ENCODE results near the gene ZNF771.
A peak's percentile ranks its signal among the peaks of the same experiment; 100 is the strongest.

The ZNF771 gene

DNA sequence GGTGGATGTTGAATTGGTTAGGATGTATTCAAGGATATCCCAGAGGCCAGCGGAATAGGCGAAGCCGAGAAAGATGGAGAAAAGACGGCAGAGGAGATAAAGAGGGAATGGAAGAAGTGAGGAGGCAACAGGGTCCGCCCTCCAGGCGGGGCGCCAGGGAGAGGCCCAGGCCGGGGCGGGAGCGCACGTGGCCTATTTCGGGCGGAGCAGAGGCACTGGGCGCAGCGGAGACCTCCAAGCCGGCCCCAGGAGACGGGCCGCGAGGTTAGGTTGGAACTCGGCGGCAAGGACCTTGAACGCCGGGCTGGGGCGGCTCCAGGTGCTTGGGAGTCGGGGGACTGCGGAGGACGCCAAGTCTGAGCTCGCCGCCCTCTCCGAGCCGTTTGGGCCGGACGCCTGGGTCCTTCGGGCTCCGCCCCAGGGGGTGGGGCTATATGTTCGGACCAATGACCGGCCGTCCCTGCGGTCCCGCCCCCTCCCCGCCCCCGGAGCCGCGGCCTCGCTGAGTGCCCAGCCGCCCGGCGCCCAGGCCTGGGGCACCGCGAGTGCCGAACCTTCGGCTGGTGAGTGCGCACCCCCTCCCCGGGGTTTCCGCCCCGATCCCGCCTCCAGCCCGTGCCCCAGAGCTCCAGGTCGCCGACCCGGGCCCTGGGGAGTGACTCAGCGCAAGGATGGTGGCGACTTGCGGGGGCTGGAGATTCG lies at the start of gene ZNF771:
Gene ZNF771, plus strand, starts transcription at position 505 of the 702 bp plus-strand sequence. CDS start 448 bp downstream, outside the sequence.
- DNase-seq = peak; percentile 81

DNA sequence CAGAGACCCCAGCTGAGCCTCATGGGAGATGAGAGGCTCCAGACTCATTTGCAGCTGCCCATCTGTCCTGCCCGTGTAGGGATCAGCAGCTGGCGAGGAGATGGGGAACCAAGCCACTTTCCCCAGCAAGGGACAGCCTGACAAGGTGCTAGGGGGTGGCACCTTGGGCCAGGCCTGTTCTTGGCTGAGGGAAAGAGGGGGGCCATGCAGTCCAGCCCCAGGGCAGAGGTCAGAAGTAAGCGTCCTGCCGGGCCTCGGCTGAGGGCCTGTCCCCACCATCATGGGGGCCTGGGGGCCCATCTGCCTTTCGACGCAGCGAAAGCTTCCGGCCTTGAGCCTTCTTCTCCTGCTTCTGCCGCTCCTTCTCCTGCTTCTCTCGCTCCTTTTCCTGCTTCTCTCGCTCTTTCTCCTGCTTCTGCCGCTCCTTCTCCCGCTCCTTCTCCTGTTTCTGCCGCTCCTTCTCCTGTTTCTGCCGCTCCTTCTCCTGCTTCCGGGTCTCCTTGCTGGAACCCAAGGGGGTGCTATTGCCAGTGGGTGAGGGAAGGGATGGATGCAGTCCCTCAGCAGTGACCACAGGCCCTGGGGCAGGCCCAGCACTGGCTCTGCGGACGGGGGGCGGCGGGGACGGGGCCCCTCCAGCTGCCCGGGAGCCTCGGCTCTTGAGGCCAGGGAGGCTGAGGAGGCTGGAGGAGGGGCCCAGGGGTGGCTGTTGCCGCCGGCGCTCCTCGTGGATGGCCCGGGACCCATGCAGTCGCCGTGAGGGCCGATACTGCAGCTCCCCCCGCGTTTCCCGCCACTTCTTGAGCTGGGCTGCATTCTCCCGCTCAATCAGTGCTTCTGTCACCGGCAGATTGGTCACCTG lies 49.5 kb upstream of the ZNF771 start:
- no peak for DNase-seq

DNA sequence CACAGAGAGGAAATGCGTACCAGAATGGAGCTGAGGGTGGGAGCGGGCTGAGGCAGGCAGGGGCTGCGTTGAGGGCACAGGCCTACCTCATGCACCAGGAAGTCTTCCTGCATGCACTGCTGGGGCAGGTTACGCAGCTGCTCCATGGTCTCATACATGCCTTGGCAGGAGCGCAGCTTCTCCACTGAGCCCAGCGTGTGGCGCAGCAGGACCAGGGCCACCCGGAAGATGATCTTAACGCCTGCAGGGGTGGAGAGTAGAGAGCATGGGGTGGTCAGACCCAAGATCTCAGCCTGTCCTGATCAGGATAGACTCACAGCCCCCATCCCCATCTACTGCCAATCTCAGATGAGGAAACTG lies 48.8 kb upstream of the ZNF771 start:
- DNase-seq = no peak

DNA sequence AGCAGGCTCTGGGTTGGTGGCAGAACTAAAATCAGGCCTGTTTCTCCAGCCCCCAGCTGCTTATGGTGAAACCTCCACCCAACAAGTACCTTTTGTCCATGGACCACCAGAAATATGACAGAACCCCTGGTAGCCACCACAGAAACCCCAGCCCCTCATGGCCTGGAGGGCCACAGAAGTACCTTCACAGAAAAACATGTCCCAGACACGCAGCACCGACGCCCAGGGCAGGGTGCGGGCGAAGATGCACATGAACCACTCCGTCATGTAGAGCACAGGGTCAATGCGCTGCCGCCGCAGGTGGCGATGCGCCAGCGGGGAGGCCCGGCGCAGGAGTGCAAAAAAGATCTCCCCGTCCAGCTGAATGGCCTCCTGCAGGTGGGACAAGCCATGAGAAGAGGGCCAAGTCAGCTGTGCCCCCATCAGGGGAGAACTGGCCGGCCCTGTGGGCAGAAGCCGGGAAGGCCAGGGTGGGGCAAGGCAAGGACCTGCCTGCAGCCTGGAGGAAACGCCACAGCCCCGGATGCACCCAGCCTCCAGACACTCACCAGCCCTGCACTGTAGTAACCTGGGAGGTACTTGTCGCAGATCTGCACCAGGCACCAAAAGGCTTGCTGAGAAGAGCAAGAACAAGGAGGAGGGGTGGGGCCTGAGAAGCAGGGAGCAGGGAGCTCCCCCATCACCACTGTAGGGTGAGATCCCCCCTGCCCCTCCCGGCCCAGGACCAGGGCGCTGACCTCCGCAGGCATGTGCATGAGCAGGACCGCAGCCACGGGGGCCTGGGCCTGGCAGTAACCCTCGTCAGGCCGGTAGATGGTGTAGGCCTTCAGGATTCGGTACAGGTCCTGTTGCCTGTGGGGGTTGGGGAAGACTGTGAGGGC lies 48.2 kb upstream of the ZNF771 start:
- no peak for DNase-seq

DNA sequence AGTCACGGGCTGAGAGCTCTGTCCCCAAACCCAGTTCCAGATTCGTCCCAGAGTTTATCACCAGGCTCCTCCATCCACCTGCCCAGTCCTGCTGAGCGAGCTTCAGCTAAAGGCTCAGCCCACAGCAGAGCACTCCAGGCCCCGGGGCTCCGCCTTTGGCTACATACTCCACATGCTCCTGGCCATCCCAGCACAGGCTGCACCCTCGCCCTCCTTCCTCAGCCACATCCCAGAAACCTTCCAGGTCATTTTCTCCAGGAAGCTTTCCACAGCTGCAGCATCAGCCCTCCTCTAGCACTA lies 47.6 kb upstream of the ZNF771 start:
- no peak for DNase-seq

DNA sequence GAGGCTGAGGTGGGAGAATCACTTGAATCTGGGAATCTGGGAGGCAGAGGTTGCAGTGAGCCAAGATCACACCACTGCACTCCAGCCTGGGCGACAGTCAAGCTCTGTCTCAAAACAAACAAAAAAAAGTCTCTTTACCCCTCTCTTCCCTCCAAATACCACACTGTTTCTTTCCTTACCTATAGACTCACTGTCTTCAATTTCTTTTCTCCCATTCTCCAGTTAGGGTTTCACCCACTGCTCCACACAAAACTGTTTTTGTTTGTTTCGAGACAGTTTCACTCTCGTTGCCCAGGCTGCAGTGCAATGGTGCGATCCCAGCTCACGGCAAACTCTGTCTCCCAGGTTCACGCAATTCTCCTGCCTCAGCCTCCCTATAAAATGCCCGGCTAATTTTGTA lies 46.2 kb upstream of the ZNF771 start:
- DNase-seq = no peak

DNA sequence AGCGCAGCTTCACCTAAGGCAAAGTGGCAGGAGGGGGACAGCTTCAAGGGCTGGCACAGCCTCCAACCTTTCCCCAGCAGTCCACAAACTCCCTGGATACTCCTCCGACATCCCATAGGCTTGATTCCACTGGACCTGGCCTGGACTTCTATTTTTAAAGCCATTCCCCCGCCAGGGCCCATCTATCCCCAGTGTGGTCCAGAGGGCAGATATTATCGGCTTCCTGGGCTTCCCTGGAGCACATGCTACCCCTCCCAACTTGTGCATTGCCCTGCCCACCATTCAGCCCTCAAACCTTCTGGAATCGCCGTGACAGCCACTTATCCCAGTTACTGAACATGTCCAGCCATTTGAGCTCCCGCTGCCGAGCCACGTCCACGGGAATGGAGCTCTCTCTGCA lies 42.2 kb upstream of the ZNF771 start:
- no peak for DNase-seq

DNA sequence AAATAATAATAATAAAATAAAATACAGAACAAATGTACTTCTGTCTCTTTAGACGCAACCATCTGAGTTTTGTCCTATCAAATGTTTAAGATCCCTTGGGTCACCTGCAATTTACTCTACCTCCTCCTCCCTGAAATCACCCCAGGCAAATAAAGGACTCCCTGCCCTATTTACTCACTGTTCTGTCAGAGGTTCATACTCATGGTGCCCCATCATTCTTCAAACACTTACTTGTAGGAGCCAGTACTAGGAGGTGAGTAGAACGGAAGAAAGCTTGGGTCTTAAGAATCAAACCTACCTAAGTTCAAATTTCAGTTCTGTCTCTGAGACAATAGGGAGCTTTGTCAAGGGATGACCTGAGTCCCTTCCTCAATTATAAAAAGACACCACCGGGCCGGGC lies 40.9 kb upstream of the ZNF771 start:
- DNase-seq = no peak

DNA sequence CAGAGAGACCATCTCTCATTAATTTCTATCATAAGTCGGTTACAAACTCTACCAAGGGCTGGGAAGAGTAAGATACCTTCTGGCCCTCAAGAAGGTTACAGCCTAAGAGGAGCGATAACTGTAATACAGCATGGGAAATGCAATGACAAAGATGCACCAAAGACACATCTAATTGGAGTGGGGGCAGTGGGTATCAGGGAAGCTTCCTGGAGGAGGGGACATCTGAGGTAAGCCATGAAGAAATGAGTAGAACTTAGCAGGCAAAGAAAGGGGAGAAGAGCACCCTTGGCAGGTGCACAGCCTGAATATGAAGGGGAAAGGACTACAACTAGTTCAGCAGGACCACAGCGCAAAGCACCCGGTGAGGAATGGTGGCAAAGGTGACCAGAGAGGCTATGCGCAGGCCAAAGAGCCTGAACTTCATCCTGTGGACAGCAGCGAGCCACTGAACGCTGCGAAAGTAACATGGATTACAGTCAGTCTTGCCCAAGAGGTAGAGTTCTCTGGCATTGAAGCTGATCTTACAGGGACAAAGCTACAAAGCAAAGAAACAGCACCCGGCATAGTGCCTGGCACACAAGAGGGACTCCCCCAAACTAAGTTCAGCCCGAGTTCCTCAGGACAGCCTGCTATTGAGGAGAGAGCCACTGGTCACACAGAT lies 39.9 kb upstream of the ZNF771 start:
- DNase-seq = no peak

DNA sequence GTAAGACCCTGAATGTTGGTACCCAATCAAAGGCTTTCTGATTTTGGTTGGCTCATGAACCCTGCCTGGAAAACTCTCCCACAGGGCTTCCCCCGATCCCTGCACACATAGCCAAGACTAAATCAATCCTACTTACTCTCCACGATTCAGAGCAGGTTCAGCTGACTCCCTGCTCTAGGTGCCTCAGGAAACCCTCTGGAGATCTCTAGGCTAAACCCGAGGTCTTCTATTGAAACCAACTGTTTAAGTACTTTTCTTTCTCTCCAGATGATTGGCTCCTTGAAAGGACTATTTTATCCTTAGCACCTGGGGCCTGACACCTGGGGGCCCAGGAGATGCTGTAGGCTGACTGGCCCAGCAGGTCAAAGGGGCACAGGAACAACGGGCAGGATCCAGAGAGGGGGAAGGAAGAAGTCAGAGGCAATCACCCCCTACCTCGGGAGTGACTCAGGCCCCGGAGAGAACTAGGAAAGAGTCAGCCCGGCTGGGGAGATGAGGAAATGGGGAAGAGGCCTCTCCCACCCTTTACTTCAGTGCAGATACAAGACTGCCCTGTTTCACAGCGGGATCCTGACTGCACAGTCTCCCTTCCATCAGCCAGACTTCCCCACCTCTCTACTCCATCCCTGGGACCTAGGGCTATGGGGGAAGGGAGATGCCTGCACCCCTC lies 39.1 kb upstream of the ZNF771 start:
- DNase-seq = peak; percentile 60

DNA sequence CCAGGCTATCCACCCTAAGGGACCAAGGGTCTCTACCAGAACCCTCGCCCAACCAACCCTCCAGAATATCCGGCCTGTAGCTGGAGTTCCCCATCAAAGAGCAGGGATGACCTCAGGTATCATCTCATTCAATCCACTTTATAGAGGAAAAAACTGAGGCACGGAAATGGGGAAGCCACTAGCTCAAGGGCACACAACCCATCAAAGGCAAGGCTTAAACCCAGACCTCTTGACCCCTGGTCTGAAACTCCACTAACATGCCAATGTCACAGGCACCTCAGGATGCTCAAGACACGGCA lies 38.7 kb upstream of the ZNF771 start:
- no peak for DNase-seq

DNA sequence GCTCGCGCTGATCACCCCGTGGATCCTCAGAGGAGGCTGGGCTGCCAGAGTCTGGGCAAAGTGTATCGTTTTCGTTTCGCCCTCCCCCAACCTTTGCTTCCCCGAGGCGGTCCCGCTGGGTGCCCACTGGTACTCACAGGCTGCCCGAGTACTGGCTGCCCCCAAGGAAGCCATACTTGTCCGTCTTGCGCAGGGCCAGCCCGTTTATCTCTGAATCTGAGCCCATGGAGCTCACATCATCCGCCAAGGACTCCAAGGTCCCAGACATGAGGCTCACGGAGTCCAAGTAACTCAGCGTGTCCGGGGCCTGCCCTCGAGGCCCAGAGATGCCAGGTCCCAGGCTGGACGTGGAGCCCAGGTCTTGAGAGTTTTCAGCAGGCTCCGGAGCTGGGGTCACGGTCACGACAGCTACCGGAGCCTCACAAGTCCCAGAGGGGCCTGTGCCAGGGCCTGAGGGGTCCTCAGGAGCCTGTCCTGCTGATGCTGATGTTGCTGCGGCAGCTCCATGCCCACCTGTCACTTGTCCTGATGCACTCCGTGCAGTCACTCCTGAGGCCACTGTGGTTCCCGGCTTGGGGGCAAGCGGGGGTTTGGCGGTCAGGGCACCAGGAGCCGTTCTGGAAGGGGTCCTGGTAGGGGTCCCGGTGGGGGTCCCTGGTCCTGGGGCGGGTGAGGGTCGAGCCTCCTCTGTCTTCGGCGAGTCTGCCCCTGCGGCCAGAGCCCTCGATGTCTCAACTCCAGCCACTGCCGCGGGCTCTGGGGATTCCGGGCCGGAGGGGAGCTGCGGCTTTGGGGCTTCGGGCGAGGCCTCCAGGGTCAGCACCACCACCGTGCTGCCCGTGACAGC lies 38.1 kb upstream of the ZNF771 start:
- no peak for DNase-seq

DNA sequence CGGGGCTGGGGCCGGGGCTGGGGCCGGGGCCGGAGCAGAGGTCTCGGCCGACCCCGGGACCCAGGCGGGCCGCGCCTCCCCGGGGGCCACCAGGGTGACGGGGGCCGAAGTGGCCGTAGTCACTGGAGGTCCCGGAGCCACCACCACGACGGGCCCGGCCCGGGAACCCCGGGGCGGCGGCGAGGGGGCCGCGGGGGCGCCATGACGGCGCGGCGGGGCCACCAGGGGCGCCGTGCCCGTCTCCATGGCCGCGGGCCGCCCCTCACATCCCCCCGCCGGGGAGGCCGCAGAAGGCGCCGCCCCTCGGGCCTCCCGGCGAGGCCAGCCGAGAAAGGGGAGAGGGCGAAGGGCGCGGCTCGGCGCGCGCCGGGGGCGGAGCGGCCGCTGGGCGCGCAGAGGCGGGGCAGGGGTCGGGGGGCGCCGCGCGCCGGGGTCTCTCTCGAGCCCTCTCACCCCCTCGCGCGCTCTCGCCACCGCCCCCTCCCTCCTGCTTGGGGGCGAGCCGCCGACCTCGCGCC lies 37.4 kb upstream of the ZNF771 start:
- no peak for DNase-seq

DNA sequence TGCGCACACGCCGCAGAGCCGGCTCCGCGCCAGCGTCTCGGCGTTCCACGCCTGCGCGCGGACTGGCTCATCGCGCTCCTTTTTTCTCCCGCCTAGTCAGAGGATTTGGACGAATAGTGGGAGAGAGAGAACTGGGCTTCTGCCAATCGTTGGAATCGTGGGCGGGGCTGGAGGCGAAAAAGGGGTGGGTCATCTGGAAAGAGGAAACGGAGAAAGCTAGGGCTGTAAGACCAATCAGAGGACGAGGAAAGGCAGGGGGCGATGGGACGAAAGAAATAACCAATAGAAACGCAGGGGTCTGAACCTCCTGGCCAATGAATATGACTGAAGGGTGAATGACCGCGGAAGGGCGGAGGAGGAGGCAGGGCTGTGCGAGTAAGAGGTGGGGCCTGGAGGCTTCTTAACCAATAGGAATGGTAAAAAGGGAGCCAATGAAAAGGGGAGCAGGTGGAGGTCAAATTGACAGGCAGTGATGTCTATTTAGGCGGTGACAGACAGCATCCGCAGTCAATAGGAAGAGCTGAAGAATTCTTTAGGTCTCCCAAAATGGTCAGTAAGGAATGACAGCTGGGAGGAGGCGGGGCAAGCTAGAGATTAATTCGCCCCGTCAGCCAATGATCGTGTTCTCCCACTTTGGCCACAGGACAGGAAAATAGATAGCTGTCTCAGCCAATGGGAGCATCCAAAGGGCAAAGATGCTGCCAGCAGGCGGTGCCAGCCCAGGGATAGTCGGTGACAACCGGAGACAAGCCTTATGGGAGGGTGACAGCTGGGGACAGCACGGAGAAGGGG lies 36.8 kb upstream of the ZNF771 start, which contains the start of gene TBC1D10B:
Gene TBC1D10B, minus strand, starts transcription at position 39 of the 792 bp plus-strand sequence. CDS start 311 bp downstream, outside the sequence.
- DNase-seq = peak; percentile 100

DNA sequence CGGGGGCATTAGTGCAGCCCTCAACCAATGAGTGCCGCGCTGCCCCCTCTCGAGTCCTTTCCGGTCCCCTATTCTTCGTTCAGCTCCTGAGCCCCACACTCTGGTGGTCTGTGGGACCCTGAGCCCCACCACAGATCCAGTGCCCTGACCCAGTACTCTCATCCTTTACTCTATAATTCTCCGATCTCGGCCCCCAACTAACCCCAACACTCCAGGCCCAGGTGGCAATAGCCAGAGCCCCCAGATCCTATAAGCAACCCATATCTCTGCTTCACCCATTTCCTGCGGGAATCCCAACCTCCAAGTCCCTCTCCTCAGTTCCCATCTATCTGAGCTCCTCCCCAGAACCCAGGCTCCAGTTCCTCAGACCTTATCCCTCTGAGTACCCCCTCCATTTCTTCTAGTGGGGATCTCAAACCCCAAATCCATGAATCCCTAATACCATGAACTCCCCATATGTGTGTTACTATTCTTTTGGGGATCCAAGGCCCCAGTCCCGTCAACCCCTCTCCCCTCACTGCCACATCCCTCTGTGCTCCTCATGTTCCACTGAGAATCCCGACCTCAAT lies 36.1 kb upstream of the ZNF771 start:
- DNase-seq = no peak

DNA sequence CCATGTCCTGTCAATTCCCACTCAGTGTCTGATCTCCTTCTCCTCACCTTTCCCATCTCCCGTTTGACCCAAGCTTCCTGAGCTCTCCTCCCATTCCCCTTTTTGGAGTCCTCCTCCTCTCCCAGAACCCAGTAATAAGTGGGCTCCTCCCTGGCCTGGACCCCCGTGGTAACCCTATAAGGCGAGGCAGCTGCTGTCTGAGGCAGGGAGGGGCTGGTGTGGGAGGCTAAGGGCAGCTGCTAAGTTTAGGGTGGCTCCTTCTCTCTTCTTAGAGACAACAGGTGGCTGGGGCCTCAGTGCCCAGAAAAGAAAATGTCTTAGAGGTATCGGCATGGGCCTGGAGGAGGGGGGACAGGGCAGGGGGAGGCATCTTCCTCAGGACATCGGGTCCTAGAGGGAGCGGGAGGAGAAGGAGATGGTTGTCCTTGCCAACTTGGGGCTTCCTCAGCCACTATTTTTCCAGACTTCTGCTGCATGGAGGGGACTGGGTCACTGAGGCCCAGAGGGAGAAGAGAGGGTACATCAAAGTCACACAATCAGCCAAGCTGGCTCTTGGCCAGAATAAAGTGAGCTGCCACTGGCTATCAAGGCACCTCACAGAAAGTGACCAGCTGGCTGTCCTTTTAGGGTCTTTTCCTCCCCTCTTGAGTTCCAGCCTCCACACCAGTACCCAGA lies 35.2 kb upstream of the ZNF771 start:
- DNase-seq = no peak

DNA sequence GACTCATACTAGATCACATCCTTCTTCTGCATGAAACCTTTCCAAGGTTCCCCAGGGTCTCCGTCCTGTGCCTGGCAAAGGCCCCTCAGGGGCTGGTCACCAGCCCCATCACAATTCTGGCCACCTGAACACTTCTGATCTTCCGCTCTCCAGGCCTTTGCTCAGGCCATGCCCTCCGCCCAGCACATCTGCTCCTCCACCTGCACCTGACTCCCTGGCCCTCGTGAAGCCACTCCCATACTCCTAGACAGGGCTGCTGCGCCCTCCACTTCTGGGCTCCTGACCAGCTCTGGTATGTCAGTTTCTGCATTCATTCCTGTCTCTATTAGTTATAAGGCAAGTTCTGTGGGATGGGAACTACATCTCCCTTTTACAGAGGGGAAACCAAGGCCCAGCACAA lies 34.7 kb upstream of the ZNF771 start:
- no peak for DNase-seq

DNA sequence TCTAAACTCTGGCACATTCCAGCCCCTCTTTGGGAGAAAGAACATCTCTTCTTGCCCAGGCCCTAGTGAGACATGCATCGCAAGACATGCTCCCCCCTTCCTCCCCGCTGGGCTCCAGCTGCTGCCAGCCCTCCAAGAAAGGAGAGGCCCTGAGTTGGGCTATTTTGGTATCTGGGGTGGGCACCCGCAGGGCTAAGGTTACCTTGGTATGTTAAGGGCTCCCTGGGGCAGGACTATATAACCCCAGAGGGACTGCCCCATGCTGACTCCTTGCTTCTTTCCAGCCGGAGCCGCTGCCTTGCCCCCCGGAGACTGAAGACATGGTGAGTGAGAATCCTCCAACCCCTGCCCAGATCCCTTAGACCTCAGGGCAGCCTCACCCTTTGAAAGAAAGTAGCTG lies 32.9 kb upstream of the ZNF771 start, which contains the start of gene MYL11:
Gene MYL11, plus strand, starts transcription at position 265 of the 400 bp plus-strand sequence. Its CDS starts 56 bp downstream, at position 321.
- no peak for DNase-seq

DNA sequence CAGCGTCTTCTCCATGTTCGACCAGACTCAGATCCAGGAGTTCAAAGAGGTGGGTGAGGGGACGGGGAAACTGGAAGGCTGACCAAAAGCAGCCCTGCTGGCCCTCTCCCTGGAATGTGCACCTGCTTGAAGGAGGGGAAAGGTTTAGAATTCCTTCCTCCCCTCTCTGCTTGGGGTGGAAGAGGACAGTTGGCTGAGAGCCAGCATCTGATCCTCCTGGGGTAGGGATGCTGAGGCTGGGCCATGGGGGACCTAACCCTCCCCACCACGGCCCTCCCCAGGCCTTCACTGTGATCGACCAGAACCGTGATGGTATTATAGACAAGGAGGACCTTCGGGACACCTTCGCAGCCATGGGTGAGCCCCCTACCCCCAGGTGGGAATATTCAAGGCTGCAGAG lies 31.5 kb upstream of the ZNF771 start:
- DNase-seq = no peak
